Fibroblast of lung (primary cell): ENCODE measurements around the gene ASTN2. TPM values are rescaled to one million over a fixed set of nuclear protein-coding genes. Genes with fewer than 3 reads are reported as not detected.

Experiments used
- DNase-seq, 2 donors: peaks; one replicate each; pipeline versions ENCODE4 v3.0.0 to v3.0.0-alpha.2; 2010; ENCODE audit warnings: low read depth in 2 of 2
- H2AFZ ChIP-seq: 2 replicates; pipeline ENCODE4 v1.5.1; 2012; ENCODE audit warnings: low read length, control low read depth, inconsistent platforms
- H3K27ac ChIP-seq: 2 replicates; pipeline ENCODE4 v1.5.1; 2011; ENCODE audit warnings: low read length, control low read depth; ENCODE audit not compliant: insufficient read depth
- H3K27me3 ChIP-seq: 2 replicates; pipeline ENCODE4 v1.5.1; 2011; ENCODE audit warnings: mild to moderate bottlenecking, low read length; ENCODE audit not compliant: control insufficient read depth, insufficient read depth
- H3K36me3 ChIP-seq: 2 replicates; pipeline ENCODE4 v1.5.1; 2011; ENCODE audit warnings: low read length; ENCODE audit not compliant: control insufficient read depth, insufficient read depth
- H3K4me1 ChIP-seq: 2 replicates; pipeline ENCODE4 v1.5.1; 2011; ENCODE audit warnings: low read length; ENCODE audit not compliant: control insufficient read depth, insufficient read depth; ENCODE audit errors: extremely low read depth
- H3K4me2 ChIP-seq: 2 replicates; pipeline ENCODE4 v1.5.1; 2011; ENCODE audit warnings: low read length, control low read depth; ENCODE audit not compliant: insufficient read depth; ENCODE audit errors: extremely low read depth
- H3K4me3 ChIP-seq, 4 experiments: fragments of 200-600 bp in 1 of 4; sonication (generic) in 1 of 4; replicated peaks in 1 of 4; 2 replicates each; pipeline ENCODE4 v1.5.1; 2011 to 2016; ENCODE audit warnings: low read length in 4 of 4, low read depth in 3 of 4, mild to moderate bottlenecking in 3 of 4, control low read depth in 2 of 4, inconsistent platforms in 1 of 4, mixed read lengths in 1 of 4; ENCODE audit not compliant: insufficient read depth in 1 of 4; ENCODE audit errors: control extremely low read depth in 1 of 4
- H3K79me2 ChIP-seq: 2 replicates; pipeline ENCODE4 v1.5.1; 2012; ENCODE audit warnings: mild to moderate bottlenecking, low read length, inconsistent platforms; ENCODE audit not compliant: control insufficient read depth, insufficient read depth
- H3K9ac ChIP-seq: 2 replicates; pipeline ENCODE4 v1.5.1; 2011; ENCODE audit warnings: mild to moderate bottlenecking, low read length, control low read depth; ENCODE audit not compliant: insufficient read depth
- H3K9me3 ChIP-seq: 2 replicates; pipeline ENCODE4 v1.5.1; 2012; ENCODE audit warnings: low read depth, low read length; ENCODE audit not compliant: control insufficient read depth, insufficient read depth
- H4K20me1 ChIP-seq: 2 replicates; pipeline ENCODE4 v1.5.1; 2011; ENCODE audit warnings: low read length; ENCODE audit not compliant: control insufficient read depth, insufficient read depth; ENCODE audit errors: extremely low read depth
- EZH2 ChIP-seq: IDR thresholded peaks from 2 replicates; pipeline ENCODE4 v1.5.1; 2012; ENCODE audit warnings: low read length, control low read depth, mild to moderate bottlenecking; ENCODE audit errors: missing control alignments
- polyA plus RNA-seq, 2 donors: library from polyadenylated mRNA; depleted of rRNA in 1 of 2; stranded (reverse) in 1 of 2; unstranded in 1 of 2; fragments of >200 nt; gene quantifications; 2 replicates each; pipeline ENCODE4 v1.2.1, GENCODE V29; 2011 to 2012; ENCODE audit warnings: missing spikeins in 1 of 2
- total RNA-seq: library from RNA; depleted of rRNA; stranded (reverse); fragments of >200 nt; gene quantifications from 2 replicates; pipeline ENCODE4 v1.2.1, GENCODE V29; 2014
- TF ChIP-seq, protein P1 (sequence below), 2 donors: IDR thresholded peaks in 1 of 2; conservative IDR thresholded peaks in 1 of 2; 1 replicate in 1 of 2; 2 replicates in 1 of 2; pipeline ENCODE4 v1.5.1; 2011 to 2012; ENCODE audit warnings: low read length in 2 of 2, control low read depth in 1 of 2, inconsistent platforms in 1 of 2, low read depth in 1 of 2, mild to moderate bottlenecking in 1 of 2

ASTN2 gene
- total and polyA plus RNA-seq, 2 donors (not counting 1 experiment from before 2014, with no cell fraction given) = 2.2 to 19.2 TPM

DNA sequence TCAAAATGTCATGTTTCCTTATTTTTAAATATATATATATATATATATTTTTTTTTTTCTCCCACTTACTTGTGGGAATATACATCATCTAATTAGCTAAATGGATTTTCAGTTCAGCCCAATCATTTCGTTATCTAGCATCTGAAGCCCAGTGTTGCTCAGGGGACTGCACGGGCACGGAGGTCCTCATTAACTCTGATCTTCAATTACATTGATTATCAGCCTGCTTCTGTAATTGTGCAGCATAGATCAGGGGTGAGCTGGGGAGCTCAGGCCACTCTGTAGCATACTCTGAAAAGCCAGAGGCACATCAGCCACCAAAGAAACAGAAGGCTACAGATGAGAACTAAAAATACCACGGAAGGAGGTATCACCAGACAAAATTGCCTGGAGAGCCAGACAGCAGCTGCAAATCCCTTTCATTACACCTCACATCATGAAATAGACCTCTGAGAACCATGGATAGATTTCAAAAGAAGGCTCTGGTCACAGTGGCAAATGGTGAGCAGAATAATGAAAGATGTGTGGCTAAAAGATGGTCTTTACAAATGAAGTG, 401.3 kb downstream of the ASTN2 start:
- no peak for DNase-seq
- H3K4me2 ChIP-seq = no peak overlapping the region

DNA sequence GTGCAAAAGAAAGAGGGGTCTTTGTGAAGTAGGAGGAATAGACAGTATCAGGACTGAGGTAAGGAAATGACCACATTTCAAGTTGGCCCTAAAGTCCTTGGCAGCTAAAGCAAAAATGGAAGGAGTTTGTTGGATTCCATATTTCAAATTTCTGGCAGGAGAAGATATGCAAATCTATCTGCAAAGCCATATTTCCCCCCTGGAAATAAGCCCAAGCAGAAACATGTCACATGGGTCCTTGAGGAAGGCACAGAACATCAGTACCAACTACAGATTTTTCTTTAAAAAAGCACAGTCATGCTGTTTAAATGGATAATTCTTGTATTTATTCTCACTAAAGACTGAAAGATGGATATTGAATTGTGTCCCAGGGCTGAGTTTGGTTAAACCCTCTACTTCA, 404.8 kb downstream of the ASTN2 start:
- no peaks in the 10 kb centered on the region for H3K79me2 ChIP-seq
- no peak overlapping the region for H3K9ac ChIP-seq
- TF ChIP-seq, protein P1, sequence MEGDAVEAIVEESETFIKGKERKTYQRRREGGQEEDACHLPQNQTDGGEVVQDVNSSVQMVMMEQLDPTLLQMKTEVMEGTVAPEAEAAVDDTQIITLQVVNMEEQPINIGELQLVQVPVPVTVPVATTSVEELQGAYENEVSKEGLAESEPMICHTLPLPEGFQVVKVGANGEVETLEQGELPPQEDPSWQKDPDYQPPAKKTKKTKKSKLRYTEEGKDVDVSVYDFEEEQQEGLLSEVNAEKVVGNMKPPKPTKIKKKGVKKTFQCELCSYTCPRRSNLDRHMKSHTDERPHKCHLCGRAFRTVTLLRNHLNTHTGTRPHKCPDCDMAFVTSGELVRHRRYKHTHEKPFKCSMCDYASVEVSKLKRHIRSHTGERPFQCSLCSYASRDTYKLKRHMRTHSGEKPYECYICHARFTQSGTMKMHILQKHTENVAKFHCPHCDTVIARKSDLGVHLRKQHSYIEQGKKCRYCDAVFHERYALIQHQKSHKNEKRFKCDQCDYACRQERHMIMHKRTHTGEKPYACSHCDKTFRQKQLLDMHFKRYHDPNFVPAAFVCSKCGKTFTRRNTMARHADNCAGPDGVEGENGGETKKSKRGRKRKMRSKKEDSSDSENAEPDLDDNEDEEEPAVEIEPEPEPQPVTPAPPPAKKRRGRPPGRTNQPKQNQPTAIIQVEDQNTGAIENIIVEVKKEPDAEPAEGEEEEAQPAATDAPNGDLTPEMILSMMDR (conservative IDR thresholded peaks at IDR 0.05 in 1 of 2, IDR thresholded peaks at IDR 0.05 in 1 of 2; ENCODE audit: low read depth in 1 of 2, low read length in 2 of 2) = no peak
- TF ChIP-seq EZH2 = no peak
- no peak overlapping the region for H3K27ac ChIP-seq
- no peaks in the 10 kb centered on the region for H4K20me1 ChIP-seq
- no peak for DNase-seq
- H3K4me2 ChIP-seq = no peak overlapping the region
- H3K4me1 ChIP-seq = no peaks in the 10 kb centered on the region
- no peaks in the 10 kb centered on the region for H3K9me3 ChIP-seq
- H3K4me3 ChIP-seq = no peak overlapping the region
- no peak overlapping the region for H2AFZ ChIP-seq
- no peaks in the 10 kb centered on the region for H3K36me3 ChIP-seq
- H3K27me3 ChIP-seq = no peaks in the 10 kb centered on the region

More for the DNA sequence above, 401.3 kb downstream of the ASTN2 start:
- Histone ChIP-seq H2AFZ (no peak overlapping the region), H3K9ac (no peak overlapping the region), H3K27ac (no peak overlapping the region), H3K36me3 (no peaks in the 10 kb centered on the region), H3K27me3 (no peaks in the 10 kb centered on the region), H3K4me3 (no peak overlapping the region), H3K9me3 (no peaks in the 10 kb centered on the region), H4K20me1 (no peaks in the 10 kb centered on the region), H3K79me2 (no peaks in the 10 kb centered on the region), H3K4me1 (no peaks in the 10 kb centered on the region)
- TF ChIP-seq, protein P1 (conservative IDR thresholded peaks at IDR 0.05 in 1 of 2, IDR thresholded peaks at IDR 0.05 in 1 of 2; ENCODE audit: low read depth in 1 of 2, low read length in 2 of 2) = no peak
- TF ChIP-seq EZH2 = no peak

DNA sequence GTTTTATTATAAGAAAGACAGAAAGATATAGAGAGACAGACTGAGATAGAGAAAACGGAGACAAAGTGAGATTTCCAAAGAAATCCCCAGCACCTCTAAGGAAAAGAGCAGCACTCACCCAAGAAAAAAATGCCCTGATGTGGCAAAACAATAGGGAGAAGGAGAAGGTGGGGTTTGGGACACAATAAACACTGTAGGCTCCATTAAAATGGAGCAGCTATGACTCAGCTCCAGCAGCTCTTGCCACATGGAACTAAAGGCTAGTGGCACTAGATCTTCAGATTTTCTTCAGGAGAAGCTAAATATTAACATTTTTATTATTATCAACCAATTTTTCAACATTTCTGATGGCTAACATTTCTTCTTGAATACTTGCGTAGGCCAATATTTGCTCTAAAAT, 406.0 kb downstream of the ASTN2 start:
- no peak for TF ChIP-seq EZH2
- TF ChIP-seq, protein P1 (conservative IDR thresholded peaks at IDR 0.05 in 1 of 2, IDR thresholded peaks at IDR 0.05 in 1 of 2; ENCODE audit: low read depth in 1 of 2, low read length in 2 of 2) = no peak
- Histone ChIP-seq H3K9ac (no peak overlapping the region), H3K9me3 (no peaks in the 10 kb centered on the region), H3K27ac (no peak overlapping the region), H3K27me3 (no peaks in the 10 kb centered on the region), H4K20me1 (no peaks in the 10 kb centered on the region), H3K4me2 (no peak overlapping the region), H3K79me2 (no peaks in the 10 kb centered on the region), H3K4me3 (no peak overlapping the region), H2AFZ (no peak overlapping the region), H3K4me1 (no peaks in the 10 kb centered on the region), H3K36me3 (no peaks in the 10 kb centered on the region)
- no peak for DNase-seq
